H7 (cell line): ENCODE data around the gene CUTC. TPM values are rescaled to one million over a fixed set of nuclear protein-coding genes. Genes with fewer than 3 reads are reported as not detected.

Experiments
- DNase-seq: peaks from one replicate; pipeline ENCODE4 v3.0.0; 2012
- H3K27me3 ChIP-seq: 2 replicates; pipeline ENCODE4 v1.6.0; 2011; ENCODE audit warnings: mild to moderate bottlenecking, low read length; ENCODE audit not compliant: control insufficient read depth, insufficient read depth
- H3K36me3 ChIP-seq: replicated peaks from 2 replicates; pipeline ENCODE4 v1.5.1; 2011; ENCODE audit warnings: low read length; ENCODE audit not compliant: control insufficient read depth, insufficient read depth
- H3K4me3 ChIP-seq: 2 replicates; pipeline ENCODE4 v1.5.1; 2011; ENCODE audit warnings: low read depth, mild to moderate bottlenecking, control low read depth, low read length, moderate library complexity; ENCODE audit not compliant: insufficient read depth
- total RNA-seq: library from RNA; depleted of rRNA; stranded (reverse); fragments of >200 nt; shearing (Covaris generic); gene quantifications from 2 replicates; pipeline ENCODE4 v1.2.3, GENCODE V29; 2014

CUTC gene
- total RNA-seq, 1 experiment from 2014 or later, result 29.4 TPM

DNA sequence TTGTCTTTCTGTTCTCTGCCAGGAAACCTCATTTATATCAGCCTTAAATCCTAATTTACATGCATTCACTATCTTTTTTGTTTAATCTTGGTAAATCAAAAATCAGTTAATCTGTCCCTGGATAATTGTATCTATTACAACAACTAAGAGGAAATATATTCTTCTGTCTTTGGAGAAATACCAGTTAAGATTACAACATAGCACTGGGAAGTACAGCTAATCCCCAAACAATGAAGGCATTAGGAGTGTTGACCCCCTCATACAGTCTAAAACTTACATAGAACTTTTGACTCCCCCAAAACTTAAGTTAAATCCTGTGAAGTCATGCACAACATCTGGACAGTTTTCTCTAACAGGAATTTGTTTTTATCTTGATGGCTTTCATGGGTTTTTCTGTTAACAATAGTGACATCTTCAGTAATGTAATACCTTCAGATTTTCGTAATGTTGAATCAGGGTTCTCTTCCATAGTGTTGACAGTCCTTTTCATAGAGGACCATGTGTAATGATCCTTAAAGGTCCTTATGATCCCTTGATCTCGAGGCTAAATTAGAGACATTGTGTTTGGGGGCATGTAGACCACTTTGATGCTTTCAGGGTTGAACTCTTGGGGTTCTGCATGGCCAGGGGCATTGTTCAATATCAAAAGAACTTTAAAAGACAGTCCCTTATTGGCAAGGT, 26.3 kb downstream of the CUTC start:
- H3K4me3 ChIP-seq, result no peak overlapping the region
- H3K36me3 ChIP-seq, result peaks cover 12% of the 10 kb centered on the region
- no peak for DNase-seq
- no peaks in the 10 kb centered on the region for H3K27me3 ChIP-seq

DNA sequence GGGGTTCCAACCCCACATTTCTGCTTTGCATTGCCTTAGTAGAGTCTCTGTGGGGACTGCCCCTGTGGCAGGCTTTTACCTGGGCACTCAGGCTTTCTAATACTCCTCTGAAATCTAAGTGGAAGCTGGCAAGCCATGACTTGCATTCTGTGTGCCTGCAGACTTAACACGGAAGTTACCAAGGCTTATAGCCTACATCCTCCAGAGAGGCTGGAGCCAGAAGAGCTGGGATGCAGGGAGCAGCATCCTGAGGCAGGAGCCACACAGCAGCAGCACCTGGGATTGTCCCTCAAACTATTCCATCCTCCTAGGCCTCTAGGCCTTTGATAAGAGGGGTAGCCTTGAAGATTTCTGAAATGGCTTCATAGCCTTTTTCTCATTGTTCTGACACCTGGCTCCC, 28.3 kb downstream of the CUTC start:
- Histone ChIP-seq H3K27me3 (no peaks in the 10 kb centered on the region), H3K4me3 (no peak overlapping the region), H3K36me3 (peaks cover 6% of the 10 kb centered on the region)
- no peak for DNase-seq

DNA sequence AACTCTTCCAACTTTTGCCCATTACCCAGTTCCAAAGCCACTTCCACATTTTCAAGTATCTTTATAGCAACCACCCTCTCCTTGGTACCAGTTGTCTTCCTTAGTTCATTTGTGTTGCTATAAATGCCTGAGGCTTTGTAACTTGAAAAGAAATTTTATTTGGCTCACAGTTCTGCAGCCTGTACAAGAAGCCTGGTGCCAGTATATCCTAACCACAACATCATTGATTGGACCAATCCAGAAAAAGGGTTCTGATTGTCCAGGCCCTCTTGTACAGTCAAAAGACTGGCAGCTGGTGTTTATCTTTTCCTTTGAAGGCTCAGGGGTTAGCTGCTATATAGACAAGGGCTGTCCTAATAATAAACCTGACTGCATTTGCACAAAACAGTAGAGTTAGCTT, 29.3 kb downstream of the CUTC start:
- Histone ChIP-seq H3K27me3 (no peaks in the 10 kb centered on the region), H3K36me3 (peaks cover 6% of the 10 kb centered on the region), H3K4me3 (no peak overlapping the region)
- DNase-seq, result no peak

DNA sequence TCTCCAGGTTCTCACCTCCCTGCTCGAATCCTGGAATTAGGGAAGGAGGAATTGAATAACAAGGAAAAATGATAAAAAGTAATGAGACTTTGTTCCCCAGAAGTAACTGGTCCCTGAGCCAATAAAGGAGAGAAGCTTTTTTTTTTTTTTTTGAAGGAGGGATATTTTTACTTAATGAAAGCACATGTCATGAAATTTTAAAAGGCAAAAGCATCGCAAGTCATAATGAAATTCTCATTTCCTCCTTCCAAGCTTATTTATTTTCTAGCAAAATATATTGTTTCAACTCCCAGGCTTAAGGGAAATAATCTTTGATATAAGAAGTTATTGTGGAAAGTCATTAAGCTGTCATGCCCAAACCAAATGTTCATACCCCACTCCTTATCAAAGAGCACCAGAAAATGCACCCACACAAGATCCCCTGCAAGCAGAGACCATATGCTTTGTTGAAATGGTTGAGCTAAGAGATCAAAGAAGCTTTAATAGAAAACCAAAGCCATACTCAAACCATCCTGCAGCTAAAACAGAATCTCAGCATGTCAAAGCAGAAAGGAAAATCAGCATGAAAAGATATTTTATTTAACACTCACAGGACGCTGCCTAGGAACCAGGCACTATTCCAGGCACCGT, 33.8 kb downstream of the CUTC start:
- no peak for DNase-seq
- Histone ChIP-seq H3K27me3 (no peaks in the 10 kb centered on the region), H3K36me3 (no peaks in the 10 kb centered on the region), H3K4me3 (no peak overlapping the region)

DNA sequence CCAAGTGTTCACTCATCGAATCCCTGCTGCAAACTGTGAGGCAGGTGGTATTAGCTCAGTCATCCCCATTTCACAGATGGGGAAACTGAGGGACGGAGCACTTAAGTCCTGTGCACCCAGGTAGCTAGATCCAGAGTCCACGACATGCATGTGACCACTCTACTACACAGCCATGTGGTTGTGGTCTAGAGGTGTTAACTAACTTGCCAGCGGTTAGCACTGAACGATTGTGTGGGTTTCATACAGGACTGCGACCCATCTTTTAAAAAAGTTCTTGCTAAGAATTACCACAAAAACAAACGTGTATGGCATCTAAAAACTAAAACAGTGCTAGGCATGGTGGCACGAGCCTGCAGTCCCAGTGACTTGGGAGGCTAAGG, 34.3 kb downstream of the CUTC start:
- no peak for DNase-seq

DNA sequence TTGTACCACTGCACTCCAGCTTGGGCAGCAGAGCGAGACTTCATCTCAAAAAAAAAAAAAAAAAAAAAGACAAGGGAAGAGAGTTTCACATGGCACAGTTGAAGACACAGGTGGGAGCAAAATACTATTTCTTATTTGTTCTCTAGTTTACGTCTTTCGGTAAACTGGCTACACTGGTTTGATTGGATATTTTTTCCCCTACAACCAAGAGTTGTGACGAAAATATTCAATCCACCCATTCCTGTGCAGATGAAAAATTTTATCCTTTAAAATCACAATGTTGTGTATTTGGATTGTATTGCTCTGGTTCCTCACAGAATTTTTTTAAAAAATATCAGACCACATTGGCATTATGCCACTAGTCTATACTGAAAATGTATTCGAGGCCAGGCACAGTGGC, 35.9 kb downstream of the CUTC start:
- DNase-seq, result no peak
- Histone ChIP-seq H3K36me3 (no peaks in the 10 kb centered on the region), H3K4me3 (no peak overlapping the region), H3K27me3 (no peaks in the 10 kb centered on the region)

More for the DNA sequence above, 34.3 kb downstream of the CUTC start:
- H3K36me3 ChIP-seq, result no peaks in the 10 kb centered on the region
- no peak overlapping the region for H3K4me3 ChIP-seq
- no peaks in the 10 kb centered on the region for H3K27me3 ChIP-seq

DNA sequence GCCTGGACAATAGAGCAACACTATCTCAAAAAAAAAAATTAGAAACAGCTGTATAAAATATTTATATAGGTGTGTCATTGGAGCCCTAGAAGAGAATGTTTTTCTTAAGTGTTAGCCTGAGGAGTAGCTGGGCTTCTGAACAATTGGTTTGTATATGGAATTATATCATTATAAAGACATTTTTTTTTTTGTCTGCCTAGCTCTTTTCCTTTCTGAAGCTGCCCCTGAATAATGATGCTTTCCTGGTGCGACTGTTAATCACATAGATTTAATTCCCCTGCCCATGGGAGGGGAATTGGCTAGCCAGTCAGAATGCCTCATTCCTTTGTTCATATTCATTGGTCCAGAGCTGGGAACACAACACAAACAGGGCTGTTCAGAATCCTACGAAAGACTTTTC, 36.5 kb downstream of the CUTC start:
- Histone ChIP-seq H3K4me3 (no peak overlapping the region), H3K36me3 (no peaks in the 10 kb centered on the region), H3K27me3 (no peaks in the 10 kb centered on the region)
- no peak for DNase-seq

DNA sequence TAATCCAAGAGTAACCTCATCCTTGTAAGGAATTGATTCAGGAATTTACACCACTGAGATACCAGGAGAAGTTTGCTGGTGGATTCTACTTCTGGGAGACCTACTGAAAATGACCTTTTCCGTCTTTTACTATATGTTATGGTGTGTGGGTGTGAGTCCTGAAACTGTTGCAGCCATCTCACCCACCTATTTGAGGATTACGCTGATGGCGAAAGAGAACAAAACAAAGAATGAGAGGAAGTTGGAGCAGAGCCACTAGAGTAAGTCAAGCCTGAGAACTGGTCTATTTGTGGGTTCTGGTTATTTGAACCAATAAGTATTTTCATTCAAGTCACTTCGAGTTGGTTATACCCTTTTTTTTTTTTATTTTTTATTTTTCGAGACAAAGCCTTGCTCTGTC, 37.7 kb downstream of the CUTC start:
- no peak overlapping the region for H3K4me3 ChIP-seq
- H3K36me3 ChIP-seq, result no peaks in the 10 kb centered on the region
- no peaks in the 10 kb centered on the region for H3K27me3 ChIP-seq
- no peak for DNase-seq

DNA sequence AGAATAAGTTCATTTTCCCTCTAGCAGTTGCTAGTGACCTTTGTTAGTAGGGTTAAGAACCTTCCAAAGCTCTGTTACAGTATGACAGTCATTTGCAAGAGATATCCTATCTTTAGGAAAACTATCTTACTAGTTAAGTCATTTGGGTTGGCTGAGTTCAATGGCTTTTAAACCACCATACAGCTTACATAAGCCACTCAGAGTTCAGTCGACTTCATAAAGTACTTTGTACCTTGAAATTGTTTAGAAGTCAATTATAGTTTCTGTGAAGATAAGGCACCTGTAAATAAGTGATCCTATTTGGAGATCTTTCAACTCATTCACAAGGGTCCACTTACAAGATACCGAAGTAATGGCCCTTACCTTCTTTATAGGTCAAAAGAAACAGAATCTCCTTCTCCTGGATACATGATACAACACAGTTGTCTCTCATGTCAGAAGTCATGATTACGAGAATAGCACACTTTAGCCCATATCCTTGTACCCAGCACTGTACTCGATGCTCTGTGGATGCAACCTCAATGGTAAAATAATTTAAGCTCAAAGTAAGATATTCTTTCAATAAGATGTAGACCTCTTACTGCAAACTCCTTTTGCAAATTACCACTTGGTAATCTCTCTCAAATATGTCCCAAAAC, 38.5 kb downstream of the CUTC start:
- no peak overlapping the region for H3K4me3 ChIP-seq
- no peak for DNase-seq

DNA sequence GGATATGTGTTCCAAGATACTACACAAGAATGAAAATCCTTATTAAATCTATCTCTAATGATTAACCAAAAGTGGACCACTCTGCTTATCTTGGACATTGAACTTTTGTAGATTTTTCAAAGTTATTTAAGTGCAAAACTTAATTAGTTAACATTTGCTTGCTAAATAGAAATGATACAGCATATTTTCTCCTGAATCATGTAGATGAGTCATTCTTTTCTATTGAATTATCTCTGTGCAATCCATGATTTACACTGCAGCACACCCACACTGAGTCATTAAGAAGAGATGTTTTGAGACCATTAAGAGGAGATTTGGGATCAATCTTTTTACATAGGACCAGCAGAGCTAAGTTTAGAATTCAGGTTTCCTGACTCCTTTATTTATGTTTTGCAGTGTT, 43.8 kb downstream of the CUTC start:
- no peak for DNase-seq
- Histone ChIP-seq H3K36me3 (no peaks in the 10 kb centered on the region), H3K27me3 (no peaks in the 10 kb centered on the region), H3K4me3 (no peak overlapping the region)

More for the DNA sequence above, 38.5 kb downstream of the CUTC start:
- Histone ChIP-seq H3K27me3 (no peaks in the 10 kb centered on the region), H3K36me3 (no peaks in the 10 kb centered on the region)

DNA sequence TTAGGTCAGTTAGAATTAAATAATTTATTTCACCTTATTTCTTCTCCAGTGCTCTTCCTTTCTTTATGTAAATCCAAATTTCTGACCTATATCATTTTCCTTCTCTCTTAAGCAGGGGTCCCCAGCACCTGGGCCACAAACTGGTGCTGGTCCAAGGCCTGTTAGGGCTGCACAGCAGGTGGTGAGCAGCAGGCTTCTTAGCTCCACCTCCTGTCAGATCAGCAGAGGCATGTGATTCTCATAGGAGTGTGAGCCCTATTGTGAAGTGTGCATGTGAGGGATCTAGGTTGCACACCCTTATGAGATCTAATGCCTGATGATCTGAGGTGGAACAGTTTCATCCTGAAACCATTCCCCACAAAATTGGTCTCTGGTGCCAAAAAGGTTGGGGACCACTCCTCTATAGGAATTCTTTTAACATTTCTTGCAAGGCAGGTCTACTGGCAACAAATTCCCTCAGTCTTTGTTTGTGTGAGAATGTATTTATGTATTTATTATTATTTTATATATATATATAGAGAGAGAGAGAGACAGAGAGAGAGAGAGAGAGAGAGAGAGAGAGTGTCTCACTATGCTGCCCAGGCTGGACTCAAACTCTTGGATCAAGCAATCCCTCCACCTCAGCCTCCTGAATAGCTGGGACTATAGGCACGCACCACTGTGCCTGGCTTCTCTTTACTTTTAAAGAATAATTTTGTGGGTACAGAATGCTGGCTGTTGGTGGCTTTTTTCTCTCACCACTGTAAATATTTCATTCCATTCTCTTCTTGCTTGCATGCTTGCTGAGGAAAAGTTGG, 46.1 kb downstream of the CUTC start:
- Histone ChIP-seq H3K27me3 (no peaks in the 10 kb centered on the region), H3K36me3 (no peaks in the 10 kb centered on the region), H3K4me3 (no peak overlapping the region)
- peak; percentile 26 for DNase-seq

DNA sequence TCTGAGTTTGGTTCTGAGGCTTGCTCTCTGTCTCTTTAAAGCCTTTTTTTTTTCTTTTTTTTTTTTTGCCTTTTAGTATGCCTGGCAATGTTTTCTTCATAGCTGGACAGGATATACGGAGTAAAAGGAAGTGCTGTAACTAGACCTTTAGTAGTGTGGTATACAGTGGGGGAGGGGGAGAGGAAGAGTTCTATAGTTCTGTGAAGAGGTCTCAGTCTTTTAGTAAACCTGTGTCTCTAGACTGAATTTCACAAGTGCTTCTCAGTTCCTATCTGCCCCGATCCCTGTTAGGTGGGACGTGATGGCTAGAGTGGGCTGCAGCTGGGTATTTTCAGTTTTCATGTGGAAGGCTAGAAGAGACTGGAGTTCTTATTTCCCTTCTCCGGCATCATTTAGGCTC, 47.3 kb downstream of the CUTC start:
- no peaks in the 10 kb centered on the region for H3K36me3 ChIP-seq
- no peak for DNase-seq
- no peak overlapping the region for H3K4me3 ChIP-seq
- no peaks in the 10 kb centered on the region for H3K27me3 ChIP-seq

DNA sequence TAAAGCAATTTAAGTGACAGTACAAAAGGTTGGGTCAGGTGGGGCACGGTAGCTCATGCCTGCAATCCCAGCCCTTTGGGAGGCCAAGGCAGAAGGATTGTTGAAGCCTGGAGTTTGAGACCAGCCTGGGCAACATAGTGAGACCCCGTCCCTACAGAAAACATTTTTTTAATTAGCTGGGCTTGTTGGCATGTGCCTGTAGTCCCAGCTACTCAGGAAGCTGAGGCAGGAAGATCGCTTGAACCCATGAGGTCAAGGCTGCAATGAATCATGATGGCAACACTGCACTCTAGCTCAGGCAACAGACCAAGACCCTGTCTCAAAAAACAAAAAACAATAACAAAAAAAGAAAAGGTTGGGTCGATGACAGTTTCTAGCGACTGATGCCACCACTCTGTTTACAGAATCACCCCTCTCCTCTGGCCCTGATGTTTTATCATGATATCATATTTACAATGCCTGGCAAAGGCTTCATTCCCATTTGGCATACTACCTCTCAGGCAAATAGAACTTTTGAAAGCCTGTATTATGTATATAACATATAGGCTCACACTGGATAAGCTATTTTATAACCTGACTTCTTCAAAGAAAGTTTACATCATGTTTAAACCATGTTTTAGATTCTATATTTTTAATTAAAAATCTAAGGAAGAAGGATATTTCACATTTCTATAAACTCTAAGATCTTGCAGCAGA, 49.8 kb downstream of the CUTC start:
- DNase-seq, result no peak
- Histone ChIP-seq H3K4me3 (no peak overlapping the region), H3K36me3 (no peaks in the 10 kb centered on the region), H3K27me3 (no peaks in the 10 kb centered on the region)
